Activated CD8-positive, alpha-beta memory T cell treated with anti-CD3 and anti-CD28 coated beads, Interleukin-2, amount 50 U/mL, for 24 hours (primary cell): ENCODE measurements around the gene RSBN1.
"Not testable (repeated sequence)": the region's sequence is repeated elsewhere in the genome, so short reads cannot be mapped to it uniquely, and the experiment has no call there.

Source experiments
- DNase-seq: peaks from one replicate; pipeline ENCODE4 v3.0.0-alpha.2; 2020; ENCODE audit errors: extremely low read depth

RSBN1 gene

GRCh38 chr1:113782406-113782805 is 29.9 kb downstream of the RSBN1 start:
- no peak for DNase-seq

- DNase-seq = no peak
Observed at GRCh38 chr1:113780374-113781146, 31.7 kb downstream of the RSBN1 start.

GRCh38 chr1:113779542-113779941 is 32.7 kb downstream of the RSBN1 start:
- no peak for DNase-seq

- DNase-seq = no peak
Observed at GRCh38 chr1:113777561-113777960, 34.7 kb downstream of the RSBN1 start.

GRCh38 chr1:113770031-113770430 is 42.2 kb downstream of the RSBN1 start:
- DNase-seq = no peak

- no peak for DNase-seq
Observed at GRCh38 chr1:113769601-113769970, 42.7 kb downstream of the RSBN1 start.

GRCh38 chr1:113768916-113769600 is 43.2 kb downstream of the RSBN1 start:
- DNase-seq = no peak

GRCh38 chr1:113765306-113766230 is 46.7 kb downstream of the RSBN1 start:
- DNase-seq = no peak

- no peak for DNase-seq
Observed at GRCh38 chr1:113763661-113764060, 48.6 kb downstream of the RSBN1 start.

- no peak for DNase-seq
Observed at GRCh38 chr1:113761937-113762336, 50.3 kb downstream of the RSBN1 start.

- DNase-seq = no peak
Observed at GRCh38 chr1:113760102-113761080, 51.9 kb downstream of the RSBN1 start.

- DNase-seq = peak; percentile 2
Observed at GRCh38 chr1:113759333-113760101, 52.8 kb downstream of the RSBN1 start, which contains the start of gene PHTF1. TSS of gene PHTF1 (minus strand) at chr1:113759486. CDS start at chr1:113758703, 783 bp downstream.

- peak; percentile 4 for DNase-seq
Observed at GRCh38 chr1:113758631-113759332, 53.5 kb downstream of the RSBN1 start.

- DNase-seq = no peak
Observed at GRCh38 chr1:113756461-113756860, 55.8 kb downstream of the RSBN1 start.

GRCh38 chr1:113753333-113753732 is 58.9 kb downstream of the RSBN1 start:
- DNase-seq = not testable (repeated sequence)

- DNase-seq = no peak
Observed at GRCh38 chr1:113751516-113751915, 60.8 kb downstream of the RSBN1 start.

- no peak for DNase-seq
Observed at GRCh38 chr1:113751114-113751513, 61.2 kb downstream of the RSBN1 start.

GRCh38 chr1:113749402-113749801 is 62.9 kb downstream of the RSBN1 start:
- DNase-seq = no peak

GRCh38 chr1:113747376-113747775 is 64.9 kb downstream of the RSBN1 start:
- DNase-seq = no peak

- no peak for DNase-seq
Observed at GRCh38 chr1:113745425-113745824, 66.9 kb downstream of the RSBN1 start.
